Measurements from ENCODE around the gene PSMA6. TPM values are rescaled to one million over a fixed set of nuclear protein-coding genes. Genes with fewer than 3 reads are reported as not detected.
"Not testable (repeated sequence)": the region's sequence is repeated elsewhere in the genome, so short reads cannot be mapped to it uniquely, and the experiment has no call there.

The PSMA6 gene
- total and polyA plus RNA-seq, 2 experiments from 2014 or later = 216 to 296 TPM

- no peak overlapping the region for H3K4me3 ChIP-seq
- no peaks in the 10 kb centered on the region for H4K20me1 ChIP-seq (replicated peaks; ENCODE audit: insufficient read depth)
- H3K27ac Mint-ChIP-seq = 0 out of 2 replicates have a peak overlapping the region, but pooled peaks have one; percentile 12
- H3K4me1 Mint-ChIP-seq = peaks cover 33% of the 10 kb centered on the region
- no peaks in the 10 kb centered on the region; the same call in 2 of the 3 replicates for H3K9me3 Mint-ChIP-seq
- H3K27me3 ChIP-seq (ENCODE audit: insufficient read depth) = no peaks in the 10 kb centered on the region
- no peaks in the 10 kb centered on the region for H3K36me3 Mint-ChIP-seq (ENCODE audit: low read depth)
- H3K4me2 ChIP-seq = no peak overlapping the region
- H3K79me2 ChIP-seq (replicated peaks; ENCODE audit: insufficient read depth) = no peaks in the 10 kb centered on the region
- DNase-seq (ENCODE audit: low spot score) (peak; percentile 28), ATAC-seq (peak; percentile 69)
- no peaks in the 10 kb centered on the region for H3K9me2 ChIP-seq (ENCODE audit: insufficient read depth)
- peaks cover 8% of the 10 kb centered on the region for H3K27me3 Mint-ChIP-seq (ENCODE audit: insufficient read depth, low read depth, poor library complexity)
- H3F3A ChIP-seq (replicated peaks; ENCODE audit: low read depth) = no peaks in the 10 kb centered on the region
- TF ChIP-seq NANOG (IDR thresholded peaks at IDR 0.05; ENCODE audit: borderline replicate concordance) = no peak
- TF ChIP-seq EZH2phosphoT487 (IDR thresholded peaks at IDR 0.05; ENCODE audit: unreplicated experiment) = no peak
- TF ChIP-seq EZH2 (IDR thresholded peaks at IDR 0.05; ENCODE audit: low read depth, unreplicated experiment) = no peak
- TF ChIP-seq CREB1 (CRISPR knock-in tag; IDR thresholded peaks at IDR 0.05; ENCODE audit: low read depth) = no peak
- no peak for TF ChIP-seq REST (IDR thresholded peaks at IDR 0.05; ENCODE audit: unreplicated experiment)
- no peak for TF ChIP-seq ZNF462 (CRISPR knock-in tag; IDR thresholded peaks at IDR 0.05)
- TF ChIP-seq ZNF331 (CRISPR knock-in tag; IDR thresholded peaks at IDR 0.05; ENCODE audit: low read depth) = no peak
- peaks cover 18% of the 10 kb centered on the region for H3K4me1 ChIP-seq (ENCODE audit: insufficient read depth)
- peak overlapping the region; percentile 95 for H2AFZ ChIP-seq
- H3K36me3 ChIP-seq (ENCODE audit: insufficient read depth) = no peaks in the 10 kb centered on the region
- H3K27ac ChIP-seq (ENCODE audit: low read depth) = no peak overlapping the region
- no peak overlapping the region for H3K4me3 Mint-ChIP-seq
Measured at GRCh38 chr14:35347323-35348043, 55.3 kb downstream of the PSMA6 start.

DNA sequence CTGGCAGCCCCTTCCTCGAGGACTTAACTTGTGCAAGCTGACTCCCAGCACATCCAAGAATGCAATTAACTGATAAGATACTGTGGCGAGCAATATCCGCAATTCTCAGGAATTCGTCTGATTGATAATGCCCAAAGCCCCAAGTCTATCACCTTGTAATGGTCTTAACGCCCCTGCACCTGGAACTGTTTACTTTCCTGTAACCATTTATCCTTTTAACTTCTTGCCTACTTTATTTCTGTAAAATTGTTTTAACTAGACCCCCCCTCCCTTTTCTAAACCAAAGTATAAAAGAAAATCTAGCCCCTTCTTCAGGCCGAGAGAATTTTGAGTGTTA is 55.8 kb downstream of the PSMA6 start:
- H3K9me2 ChIP-seq (ENCODE audit: insufficient read depth); H3K4me2 ChIP-seq; H3K36me3 ChIP-seq (ENCODE audit: insufficient read depth); DNase-seq (ENCODE audit: low spot score); H3K4me3 ChIP-seq; H3K27ac ChIP-seq (ENCODE audit: low read depth); H3K36me3 Mint-ChIP-seq (ENCODE audit: low read depth); H3K79me2 ChIP-seq (replicated peaks; ENCODE audit: insufficient read depth); H3K27me3 Mint-ChIP-seq (ENCODE audit: insufficient read depth, low read depth, poor library complexity); H4K20me1 ChIP-seq (replicated peaks; ENCODE audit: insufficient read depth); ATAC-seq; H3K9me3 Mint-ChIP-seq; H3F3A ChIP-seq (replicated peaks; ENCODE audit: low read depth); H3K4me3 Mint-ChIP-seq; H3K27me3 ChIP-seq (ENCODE audit: insufficient read depth): not testable (repeated sequence)
- H3K27ac Mint-ChIP-seq = 0 out of 2 replicates have a peak overlapping the region, but pooled peaks have one; percentile 12
- Histone ChIP-seq H2AFZ (peak overlapping the region; percentile 95), H3K4me1 (ENCODE audit: insufficient read depth) (peaks cover 18% of the 10 kb centered on the region)
- H3K4me1 Mint-ChIP-seq = peaks cover 33% of the 10 kb centered on the region

Data from GM23338 (cell line).